HG03432 (cell line): ENCODE data around the gene PLA2G2E.
A peak's percentile ranks its signal among the peaks of the same experiment; 100 is the strongest.
"Not testable (repeated sequence)": the region's sequence is repeated elsewhere in the genome, so short reads cannot be mapped to it uniquely, and the experiment has no call there.

Experiments
- ATAC-seq: cut with Tn5 transposase; IDR thresholded peaks from one replicate; pipeline ENCODE4 v1.9.1; 2021; ENCODE audit warnings: mild to moderate bottlenecking, moderate library complexity; ENCODE audit not compliant: unreplicated experiment

PLA2G2E gene

GRCh38 chr1:19888112-19888511 is 35.3 kb downstream of the PLA2G2E start:
- ATAC-seq: no peak

GRCh38 chr1:19885821-19886220 is 37.6 kb downstream of the PLA2G2E start:
- ATAC-seq: no peak

- ATAC-seq: no peak
These were observed 39.1 kb downstream of the PLA2G2E start for GRCh38 chr1:19884312-19884711.

GRCh38 chr1:19882111-19883071 is 41.0 kb downstream of the PLA2G2E start, which contains the start of gene OTUD3:
OTUD3 (plus strand) TSS chr1:19882395; CDS start chr1:19882514, 119 bp downstream.
- peak; percentile 95 for ATAC-seq

- not testable (repeated sequence) for ATAC-seq
These were observed 42.6 kb downstream of the PLA2G2E start for GRCh38 chr1:19880841-19881240.

GRCh38 chr1:19879661-19880060 is 43.8 kb downstream of the PLA2G2E start:
- ATAC-seq: no peak

GRCh38 chr1:19879227-19879626 is 44.2 kb downstream of the PLA2G2E start:
- ATAC-seq: no peak

- ATAC-seq: no peak
These were observed 44.8 kb downstream of the PLA2G2E start for GRCh38 chr1:19878637-19878985.

- ATAC-seq: no peak
These were observed 45.4 kb downstream of the PLA2G2E start for GRCh38 chr1:19877821-19878636.

GRCh38 chr1:19877181-19877750 is 46.2 kb downstream of the PLA2G2E start:
- no peak for ATAC-seq

GRCh38 chr1:19872190-19872589 is 51.2 kb downstream of the PLA2G2E start:
- no peak for ATAC-seq
